GM18870 (cell line): Measurements from ENCODE around the gene TNS1.

Experiments
- ATAC-seq: cut with Tn5 transposase; IDR thresholded peaks from one replicate; pipeline ENCODE4 v1.9.1; 2021; ENCODE audit warnings: moderate library complexity; ENCODE audit not compliant: unreplicated experiment

The TNS1 gene

DNA sequence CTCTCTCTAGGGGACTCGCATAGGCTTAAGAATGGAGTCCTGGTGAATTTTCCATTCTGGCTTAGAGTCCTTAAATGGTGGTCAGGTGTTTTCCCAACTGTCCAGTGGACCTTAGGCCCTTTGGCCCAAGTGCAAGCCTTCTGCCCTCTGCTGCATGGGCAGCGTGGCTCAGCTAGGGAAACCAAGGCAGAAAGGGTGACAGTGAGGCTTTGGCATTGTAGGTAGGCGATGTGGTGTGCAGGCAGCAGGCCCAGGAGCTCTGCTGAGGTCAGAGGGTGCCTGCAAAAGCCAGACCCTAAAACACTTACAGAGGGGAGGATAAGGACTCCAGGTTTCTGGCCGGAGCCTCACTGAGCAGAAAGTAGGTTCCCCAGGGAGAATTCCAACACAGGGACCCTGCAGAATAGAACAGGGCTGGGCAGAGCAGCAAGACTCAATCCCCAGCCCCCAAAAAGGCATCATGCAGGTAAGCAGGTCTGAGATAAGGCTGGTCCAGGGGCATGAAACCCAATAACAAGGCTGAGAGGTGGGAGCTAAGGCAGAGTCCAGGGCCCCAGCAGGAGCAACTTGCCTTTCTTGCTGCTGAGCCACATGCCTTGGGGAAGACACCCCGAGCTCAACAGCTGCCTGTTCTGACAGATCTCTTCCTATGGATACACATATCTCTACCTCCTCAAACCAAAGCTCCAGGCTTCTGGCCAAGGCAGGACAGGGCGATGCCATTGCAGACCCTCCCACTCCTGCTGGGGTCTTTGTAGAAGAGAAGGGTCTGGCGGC is 199.7 kb downstream of the TNS1 start:
- no peak for ATAC-seq

DNA sequence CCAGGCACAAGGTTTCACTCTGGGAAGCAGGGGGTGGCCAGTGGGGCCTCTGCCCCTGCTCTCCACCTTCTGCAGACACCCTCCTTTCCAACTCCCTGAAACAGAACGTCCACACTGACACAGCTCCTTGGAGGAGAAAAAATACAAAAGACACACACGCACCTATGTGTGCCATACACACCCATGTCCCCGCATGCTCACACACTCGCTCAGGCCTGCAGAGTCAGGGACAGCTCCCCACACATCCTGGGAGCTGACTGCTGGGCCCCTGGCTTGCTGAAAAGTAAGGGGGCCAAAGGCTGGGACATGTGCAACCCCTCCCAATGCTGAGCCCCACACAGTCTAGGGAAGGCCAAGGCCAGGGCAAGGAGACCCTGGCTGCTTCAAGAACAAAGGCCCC is 200.5 kb downstream of the TNS1 start:
- no peak for ATAC-seq

- ATAC-seq = no peak
Measured at GRCh38 chr2:217801711-217802110, 201.1 kb downstream of the TNS1 start.

GRCh38 chr2:217801115-217801531 is 201.7 kb downstream of the TNS1 start:
- no peak for ATAC-seq

DNA sequence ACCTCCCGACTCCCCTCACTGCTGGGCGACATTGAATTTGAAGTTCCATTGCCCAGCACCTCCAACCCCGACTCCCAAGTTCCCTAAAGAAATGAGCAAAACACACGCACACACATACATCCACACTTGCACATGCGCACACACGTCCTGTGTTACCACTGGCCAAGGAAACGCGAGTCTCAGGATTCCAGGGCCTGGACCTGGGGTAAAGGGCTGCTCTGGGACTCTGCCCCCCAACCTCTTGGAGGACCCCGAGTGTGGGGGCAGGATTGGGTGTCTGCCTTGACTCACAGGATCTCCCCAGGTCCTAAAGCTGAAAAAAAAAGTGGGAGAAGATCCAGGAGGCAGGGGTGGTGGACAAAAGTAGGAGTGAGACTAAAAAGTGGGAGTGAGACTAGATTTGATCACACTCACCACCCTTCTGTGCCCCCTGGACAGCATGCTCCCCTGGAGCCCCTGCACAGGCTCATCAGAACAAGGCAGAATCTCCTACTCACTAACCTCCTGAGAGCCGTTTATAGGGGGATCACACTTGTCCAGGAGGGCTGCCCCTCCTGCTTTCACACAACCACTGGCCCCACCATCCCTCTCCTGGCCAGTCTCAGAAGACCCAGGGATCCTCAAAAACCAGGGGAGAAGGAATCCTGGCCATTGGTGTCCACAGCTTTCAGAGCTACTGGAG is 202.2 kb downstream of the TNS1 start:
- no peak for ATAC-seq

DNA sequence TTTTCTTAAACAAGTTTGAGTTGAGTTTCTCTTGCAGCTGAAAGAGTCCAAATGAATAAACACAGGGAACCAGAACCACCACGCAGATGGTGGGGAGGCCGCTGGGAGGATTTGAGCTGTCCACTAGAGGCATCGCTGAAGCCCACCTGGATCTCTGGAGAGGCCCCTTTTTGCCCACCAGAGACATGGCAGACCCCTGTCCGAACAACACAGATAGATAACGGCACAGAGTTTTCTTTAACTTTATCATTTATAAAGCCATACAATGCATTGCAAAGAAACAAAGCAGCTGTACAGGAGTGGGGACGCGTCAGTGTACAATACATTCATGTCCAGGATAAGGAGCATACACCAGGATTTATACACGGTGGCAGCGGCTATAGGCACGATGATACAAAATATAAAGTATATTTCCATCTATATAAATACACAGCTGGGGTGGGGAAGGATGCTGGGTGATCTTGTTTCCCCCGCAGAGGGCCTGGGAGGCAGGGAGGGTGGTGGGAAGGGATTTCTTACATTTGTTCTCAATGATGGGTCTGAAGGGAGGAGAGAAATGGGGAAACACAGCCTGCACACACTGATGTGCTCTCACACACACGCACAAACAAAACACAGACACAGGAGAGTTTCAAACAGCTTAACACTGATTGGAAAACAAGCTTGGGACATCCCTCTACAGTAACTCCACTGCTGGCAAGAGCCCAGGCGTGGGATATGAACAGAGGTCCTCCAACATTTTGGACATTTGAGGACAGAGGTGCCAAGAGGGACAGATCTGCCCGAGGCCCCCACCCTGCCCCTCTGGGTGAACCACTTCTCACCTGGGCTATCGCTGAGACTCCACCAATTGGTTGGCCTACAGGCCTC is 203.0 kb downstream of the TNS1 start:
- ATAC-seq = no peak

DNA sequence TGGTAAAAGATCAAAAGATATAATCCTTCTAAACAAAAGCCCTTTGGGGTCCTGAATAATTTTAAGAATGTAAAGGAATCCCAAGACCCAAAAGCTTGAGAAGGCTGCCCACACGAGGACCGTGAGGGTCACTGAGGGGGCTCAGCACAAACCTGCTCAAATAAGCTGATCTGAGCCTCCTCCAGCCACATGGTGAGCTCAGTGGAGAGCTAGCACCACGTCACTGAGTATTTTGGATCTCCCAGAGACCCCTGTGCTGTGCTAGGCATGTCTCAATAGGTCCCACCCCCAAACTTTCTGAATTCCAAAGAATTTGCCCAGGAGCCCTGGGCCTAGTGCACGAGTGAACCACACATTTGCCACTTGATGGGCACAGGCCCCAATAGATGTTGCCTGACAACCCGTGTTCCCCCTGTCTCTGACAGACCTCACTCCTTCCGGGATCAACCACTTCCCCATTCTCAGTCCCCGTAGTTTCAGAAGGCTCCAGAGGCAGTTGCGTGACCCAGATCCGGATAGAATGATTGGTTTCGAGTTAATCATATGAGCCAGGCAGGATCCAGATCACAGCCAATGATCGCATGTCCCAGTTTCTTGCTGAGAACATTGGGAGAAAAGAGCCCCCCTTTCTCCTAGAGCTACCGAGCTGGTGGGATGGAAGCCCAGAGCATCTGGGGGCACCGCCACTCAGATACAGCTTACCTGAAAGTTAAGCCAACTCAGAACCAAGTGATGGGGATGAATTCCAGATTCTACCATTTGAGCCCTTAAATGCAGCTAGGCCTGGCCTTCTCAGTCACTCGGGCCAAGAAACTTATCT is 203.8 kb downstream of the TNS1 start:
- no peak for ATAC-seq

DNA sequence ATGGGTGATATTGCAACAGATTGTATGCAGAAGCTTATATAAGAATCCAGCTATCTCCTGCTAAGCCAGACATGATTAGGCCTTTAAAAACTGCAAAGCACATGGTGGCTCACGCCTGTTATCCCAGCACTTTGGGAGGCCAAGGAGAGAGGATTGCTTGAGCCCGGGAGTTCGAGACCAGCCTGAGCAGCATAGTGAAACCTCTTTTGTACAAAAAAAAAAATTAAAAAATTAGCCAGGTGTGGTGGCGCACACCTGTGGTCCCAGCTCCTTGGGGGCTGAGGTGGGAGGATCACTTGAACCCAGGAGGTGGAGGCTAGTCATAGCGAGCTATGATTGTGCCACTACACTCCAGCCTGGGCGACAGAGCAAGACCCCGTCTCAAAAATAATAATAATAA is 204.6 kb downstream of the TNS1 start:
- no peak for ATAC-seq

DNA sequence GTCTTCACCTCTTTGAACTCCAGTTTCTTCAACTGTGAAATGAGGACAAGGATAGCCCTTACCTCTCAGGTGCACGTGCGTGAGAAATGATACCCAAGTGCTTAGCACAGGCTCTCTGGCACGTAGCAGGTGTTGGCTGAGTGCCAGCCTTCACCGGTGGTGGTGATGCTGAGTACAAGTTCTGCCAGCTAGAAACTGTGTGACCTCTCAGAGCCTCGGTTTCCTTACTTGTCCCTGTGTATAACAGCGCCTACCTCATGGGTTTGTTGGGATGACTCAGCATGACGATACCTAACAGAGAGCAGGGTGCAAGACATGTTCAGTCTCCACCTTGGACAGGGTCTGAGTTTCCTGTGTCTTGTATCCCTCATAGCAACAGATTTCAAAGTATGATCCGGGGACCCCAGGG is 205.1 kb downstream of the TNS1 start:
- no peak for ATAC-seq

DNA sequence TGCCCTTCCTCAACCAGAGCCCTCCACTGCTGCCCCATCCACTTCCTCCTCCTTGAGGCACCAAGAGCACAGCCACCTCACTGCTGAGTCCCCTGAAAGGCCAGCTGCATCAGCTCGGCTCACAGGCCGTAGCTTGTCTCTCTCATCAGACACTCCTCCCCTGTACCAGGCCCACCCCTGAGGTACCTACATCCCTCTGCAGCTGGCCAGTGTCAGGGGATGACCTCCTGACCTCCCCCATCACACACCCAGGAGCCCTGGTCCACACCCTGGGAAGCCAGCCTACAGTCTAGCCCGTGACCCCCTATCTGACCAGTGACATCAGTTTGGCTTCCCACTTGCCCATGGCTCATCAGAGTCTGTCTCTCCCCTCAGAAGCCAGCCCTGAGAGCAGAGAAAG is 205.6 kb downstream of the TNS1 start:
- no peak for ATAC-seq

GRCh38 chr2:217795706-217796465 is 206.9 kb downstream of the TNS1 start:
- ATAC-seq = no peak

DNA sequence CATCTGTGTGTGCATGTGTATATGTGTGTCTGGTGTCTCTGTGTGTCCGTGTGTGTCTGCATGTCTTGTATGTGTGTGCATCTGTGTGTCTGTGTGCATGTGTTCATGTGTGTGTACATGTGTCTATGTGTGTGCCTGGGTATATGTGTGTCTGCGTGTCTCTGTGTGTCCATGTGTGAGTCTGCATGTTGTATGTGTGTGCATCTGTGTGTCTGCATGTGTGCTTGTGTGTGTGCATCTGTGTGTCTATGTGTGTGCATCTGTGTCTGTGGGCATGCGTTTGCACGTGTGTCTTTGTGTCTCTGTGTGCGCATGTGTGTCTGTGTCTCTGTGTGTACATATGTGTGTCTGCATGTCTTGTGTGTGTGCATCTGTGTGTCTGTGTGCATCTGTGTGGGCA is 207.7 kb downstream of the TNS1 start:
- ATAC-seq = no peak

GRCh38 chr2:217794133-217794986 is 208.4 kb downstream of the TNS1 start:
- ATAC-seq = no peak

DNA sequence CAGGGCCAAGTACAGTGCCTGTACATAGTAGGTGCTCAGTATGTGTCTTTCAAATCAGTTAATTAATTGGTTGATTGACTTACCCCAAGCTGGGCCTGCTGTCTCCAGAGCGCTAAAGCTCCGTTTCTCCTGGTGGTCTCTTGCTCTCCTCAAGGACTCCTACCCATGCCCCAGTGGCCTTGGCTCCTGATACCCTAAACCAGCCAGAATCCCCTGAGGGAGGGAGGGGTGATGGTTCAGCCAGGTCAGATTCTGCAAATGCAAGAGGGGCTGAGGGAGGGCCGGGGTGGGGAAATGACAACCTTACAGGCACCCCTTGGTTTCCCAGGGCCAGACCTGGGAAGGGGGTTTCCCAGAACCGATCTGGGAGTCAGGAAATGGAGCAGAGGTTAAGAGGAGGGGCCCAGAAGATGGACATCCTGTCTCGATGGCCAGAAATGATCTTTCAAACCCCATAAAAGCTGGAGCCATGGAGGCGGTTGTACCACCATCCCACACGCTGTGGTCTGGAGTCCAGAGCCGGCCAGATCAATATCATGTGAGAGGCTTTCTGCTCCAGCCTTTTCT is 209.1 kb downstream of the TNS1 start:
- ATAC-seq = no peak

DNA sequence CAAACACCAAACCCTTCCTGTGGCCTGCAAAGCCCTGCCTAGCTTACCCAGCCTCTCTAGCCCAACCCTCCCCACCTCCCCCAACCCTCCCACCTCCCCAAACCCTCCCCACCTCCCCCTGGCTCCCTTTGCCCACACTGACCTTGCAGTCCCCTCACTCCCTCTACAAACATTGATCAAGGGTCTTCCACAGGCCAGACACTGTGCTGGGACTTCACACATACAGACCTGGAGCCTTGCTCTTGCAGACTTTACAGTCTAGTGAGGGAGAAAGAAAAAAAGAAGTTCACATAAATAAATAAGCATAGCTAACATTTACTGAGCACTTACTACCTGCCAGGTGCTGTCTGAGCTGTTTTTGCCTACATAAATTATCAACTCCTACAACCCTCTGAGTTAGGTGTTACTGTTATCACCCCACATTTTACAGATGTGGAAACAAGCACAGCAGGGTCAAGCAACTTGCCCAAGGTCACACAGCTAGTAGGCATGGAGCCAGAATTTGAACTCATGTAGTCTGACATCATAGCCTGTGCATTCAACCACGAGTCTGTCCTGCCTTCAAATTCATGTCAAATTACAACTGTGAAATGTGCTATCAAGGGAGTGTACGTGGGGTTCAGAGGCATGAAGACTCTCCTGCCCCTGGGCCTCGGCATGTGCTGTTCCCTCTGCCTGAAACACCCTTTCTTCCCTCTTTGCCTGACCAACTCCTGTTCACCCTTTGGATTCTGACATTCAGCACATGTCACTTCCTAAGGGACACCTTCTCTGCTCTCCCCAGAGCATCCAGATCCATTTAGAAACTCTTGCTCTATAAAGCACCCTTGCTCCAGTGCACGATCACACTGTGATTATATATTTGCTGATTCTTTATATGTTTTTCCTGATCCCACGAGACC is 209.9 kb downstream of the TNS1 start:
- no peak for ATAC-seq

GRCh38 chr2:217791551-217791950 is 211.2 kb downstream of the TNS1 start:
- no peak for ATAC-seq

GRCh38 chr2:217790681-217791392 is 212.0 kb downstream of the TNS1 start:
- ATAC-seq = no peak
